Karpas-422 (cell line): ENCODE results near the gene DYRK1B. TPM values are rescaled to one million over a fixed set of nuclear protein-coding genes. Genes with fewer than 3 reads are reported as not detected.

ENCODE experiments used
- DNase-seq: peaks from one replicate; pipeline ENCODE4 v3.0.0-alpha.2; 2015
- H2AFZ ChIP-seq: fragments of 200-600 bp; sonication (generic); 2 replicates; pipeline ENCODE4 v1.6.1; 2014; ENCODE audit warnings: antibody characterized with exemption, low read length, mixed read lengths
- H3K27ac ChIP-seq: fragments of 200-600 bp; sonication (generic); 2 replicates; pipeline ENCODE4 v1.5.1; 2014; ENCODE audit warnings: mild to moderate bottlenecking, low read length, moderate library complexity
- H3K27me3 ChIP-seq: fragments of 200-600 bp; sonication (generic); 2 replicates; pipeline ENCODE4 v1.6.1; 2014; ENCODE audit warnings: low read length, mixed read lengths
- H3K36me3 ChIP-seq: fragments of 200-600 bp; sonication (generic); 2 replicates; pipeline ENCODE4 v1.6.1; 2014; ENCODE audit warnings: low read length, mixed read lengths; ENCODE audit not compliant: insufficient read depth
- H3K4me1 ChIP-seq: fragments of 200-600 bp; sonication (generic); 2 replicates; pipeline ENCODE4 v1.6.1; 2014; ENCODE audit warnings: mild to moderate bottlenecking, low read length, mixed read lengths
- H3K4me2 ChIP-seq: fragments of 200-600 bp; sonication (generic); 2 replicates; pipeline ENCODE4 v1.6.1; 2014; ENCODE audit warnings: low read length, low read depth, mild to moderate bottlenecking; ENCODE audit not compliant: poor library complexity, severe bottlenecking
- H3K4me3 ChIP-seq: fragments of 200-600 bp; sonication (generic); 2 replicates; pipeline ENCODE4 v1.5.1; 2014; ENCODE audit warnings: mild to moderate bottlenecking, antibody characterized with exemption, low read length, mixed read lengths
- H3K79me2 ChIP-seq: fragments of 200-600 bp; sonication (generic); 2 replicates; pipeline ENCODE4 v1.6.1; 2014; ENCODE audit warnings: mild to moderate bottlenecking, low read length, mixed read lengths
- H3K9ac ChIP-seq: fragments of 200-600 bp; sonication (generic); 2 replicates; pipeline ENCODE4 v1.6.0; 2014; ENCODE audit warnings: low read length
- H3K9me2 ChIP-seq: fragments of 200-600 bp; sonication (generic), shearing (Covaris generic); replicated peaks from 2 replicates; pipeline ENCODE4 v1.6.0; 2014; ENCODE audit warnings: mild to moderate bottlenecking, low read length, moderate library complexity; ENCODE audit not compliant: insufficient read depth
- H3K9me3 ChIP-seq: fragments of 300-700, 200-600 bp; sonication (generic); 2 replicates; pipeline ENCODE4 v1.6.1; 2014; ENCODE audit warnings: low read length, mixed read lengths
- H4K20me1 ChIP-seq: fragments of 200-600 bp; sonication (generic); 2 replicates; pipeline ENCODE4 v1.6.1; 2014; ENCODE audit warnings: mild to moderate bottlenecking, antibody characterized with exemption, low read length, low read depth; ENCODE audit not compliant: insufficient read depth
- small RNA-seq: library from RNA; depleted of rRNA; stranded (forward); fragments of <200 nt; gene quantifications from one replicate; pipeline ENCODE3, GENCODE V24; 2014
- total RNA-seq: library from RNA; depleted of rRNA; stranded (reverse); fragments of >200 nt; shearing (Covaris generic); gene quantifications from 2 replicates; pipeline ENCODE4 v1.2.3, GENCODE V29; 2014; ENCODE audit warnings: low replicate concordance; rRNA removed

The DYRK1B gene
- total RNA-seq, 1 experiment from 2014 or later = 30.3 TPM

DNA sequence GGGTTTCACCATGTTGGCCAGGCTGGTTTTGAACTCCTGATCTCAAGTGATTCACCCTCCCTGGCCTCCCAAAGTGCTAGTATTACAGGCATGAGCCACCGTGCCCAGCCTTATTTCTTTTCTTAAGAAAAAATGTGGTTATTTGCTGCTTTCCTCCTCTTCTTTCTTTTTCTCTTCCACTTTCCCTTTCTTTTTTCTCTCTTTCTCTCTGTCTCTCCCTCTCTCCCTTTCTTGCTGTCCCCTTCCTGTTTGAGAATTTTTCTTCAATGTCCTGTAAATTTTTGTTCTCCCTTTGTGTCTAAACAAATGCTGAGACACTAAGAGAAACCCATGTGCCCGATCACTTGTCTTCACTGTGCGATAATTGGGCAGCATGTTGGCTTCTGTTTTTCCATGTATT is 53.1 kb downstream of the DYRK1B start:
- Histone ChIP-seq H3K4me3 (no peak overlapping the region), H2AFZ (no peak overlapping the region), H3K9ac (no peak overlapping the region), H3K4me2 (no peak overlapping the region), H3K27me3 (no peaks in the 10 kb centered on the region), H3K4me1 (no peaks in the 10 kb centered on the region), H3K9me3 (no peaks in the 10 kb centered on the region), H3K27ac (no peak overlapping the region), H3K9me2 (no peaks in the 10 kb centered on the region), H4K20me1 (no peaks in the 10 kb centered on the region), H3K36me3 (no peaks in the 10 kb centered on the region), H3K79me2 (no peaks in the 10 kb centered on the region)
- DNase-seq = no peak

GRCh38 chr19:39778763-39779162 is 55.2 kb downstream of the DYRK1B start, which contains the start of gene LEUTX:
TSS of gene LEUTX (plus strand) at chr19:39778854. CDS start at chr19:39778921, 67 bp downstream.
- H3K9me3 ChIP-seq = no peaks in the 10 kb centered on the region
- no peak within 1 kb of the TSS for H2AFZ ChIP-seq
- no peaks in the 10 kb centered on the region for H3K9me2 ChIP-seq
- no peak within 1 kb of the TSS for H3K4me2 ChIP-seq
- no peaks in the 10 kb centered on the region for H3K79me2 ChIP-seq
- H3K27ac ChIP-seq = no peak within 1 kb of the TSS
- H3K36me3 ChIP-seq = no peaks in the 10 kb centered on the region
- H3K4me3 ChIP-seq = no peak within 1 kb of the TSS
- DNase-seq = no peak
- no peaks in the 10 kb centered on the region for H3K27me3 ChIP-seq
- no peak within 1 kb of the TSS for H3K9ac ChIP-seq
- no peaks in the 10 kb centered on the region for H4K20me1 ChIP-seq
- H3K4me1 ChIP-seq = no peaks in the 10 kb centered on the region

Small RNA genes within 50 kb of the gene (small RNA-seq; reads per million reads assigned to genes)
- gene MIR6719 = not detected

Other genes with a start within 250 kb of the DYRK1B start
- gene LGALS13, start 231.6 kb downstream of the DYRK1B start, total RNA-seq = not detected in 2 replicates
- not detected in 2 replicates for gene LGALS16, start 178.2 kb downstream of the DYRK1B start, total RNA-seq
- gene LGALS14, start 129.7 kb downstream of the DYRK1B start, total RNA-seq = 3.7 and 6.1 TPM in 2 replicates
- not detected in 2 replicates for gene CLC, start 96.1 kb downstream of the DYRK1B start, total RNA-seq
- not detected in 2 replicates for gene LEUTX, start 55.3 kb downstream of the DYRK1B start, total RNA-seq
- 359 and 384 TPM in 2 replicates for gene FBL, start 12.2 kb upstream of the DYRK1B start, total RNA-seq
- 0.32 TPM in 1 of 2 replicates, not detected in the other for gene FCGBP, start 100.5 kb upstream of the DYRK1B start, total RNA-seq
- 99.7 and 123 TPM in 2 replicates for gene PSMC4, start 137.0 kb upstream of the DYRK1B start, total RNA-seq
- 6.0 and 10.4 TPM in 2 replicates for gene ZNF546, start 162.9 kb upstream of the DYRK1B start, total RNA-seq
- gene ZNF780B, start 222.1 kb upstream of the DYRK1B start, total RNA-seq = 16.8 and 33.9 TPM in 2 replicates